IMR-90 (cell line): ENCODE measurements around the gene CELA3A. TPM values are rescaled to one million over a fixed set of nuclear protein-coding genes. Genes with fewer than 3 reads are reported as not detected.

Source experiments
- ATAC-seq: fragments of 200-7000 bp; cut with Tn5 transposase; 2 replicates; pipeline ENCODE4 v1.9.1; 2020; ENCODE audit warnings: low read depth, mild to moderate bottlenecking, moderate library complexity
- BruUV-seq: library from RNA; stranded (reverse); fragments of 400-500 nt; replicated peaks from 2 replicates; lab custom pipeline; 2021; lab: Mats Ljungman, UMichigan
- CTCF ChIA-PET: fragments of 300-600 bp; formaldehyde crosslinking; extraction: SDS; loops from one replicate; lab custom pipeline; 2021; ENCODE audit warnings: antibody characterized with exemption; lab: Yijun Ruan, JAX
- POLR2A ChIA-PET: fragments of 300-600 bp; sonication (Branson Sonifier 250); formaldehyde crosslinking; loops from one replicate; lab custom pipeline; 2022; ENCODE audit warnings: antibody characterized with exemption; ENCODE audit not compliant: unreplicated experiment; lab: Charles Lee
- DNase-seq: peaks from one replicate; pipeline ENCODE4 v3.0.0; 2013
- H2AFZ ChIP-seq: replicated peaks from 2 replicates; pipeline ENCODE3; 2013; ENCODE audit warnings: low read length, mild to moderate bottlenecking; ENCODE audit not compliant: poor library complexity
- H2AK5ac ChIP-seq: 2 replicates; pipeline ENCODE4 v1.6.1; 2013; ENCODE audit warnings: low read depth, low read length, inconsistent platforms
- H2AK9ac ChIP-seq: replicated peaks from 2 replicates; pipeline ENCODE3; 2013; ENCODE audit warnings: mild to moderate bottlenecking, low read depth, low read length, moderate library complexity; ENCODE audit not compliant: poor library complexity
- H2BK120ac ChIP-seq: 2 replicates; pipeline ENCODE4 v1.6.1; 2013; ENCODE audit warnings: low read depth, low read length, inconsistent platforms
- H2BK15ac ChIP-seq: 3 replicates; pipeline ENCODE4 v1.6.1; 2013; ENCODE audit warnings: low read depth, low read length, inconsistent platforms
- H2BK20ac ChIP-seq: 2 replicates; pipeline ENCODE4 v1.6.1; 2013; ENCODE audit warnings: low read depth, mild to moderate bottlenecking, inconsistent platforms, low read length, moderate library complexity
- H2BK5ac ChIP-seq: 2 replicates; pipeline ENCODE4 v1.6.1; 2013; ENCODE audit warnings: mild to moderate bottlenecking, low read depth, low read length, inconsistent platforms; ENCODE audit not compliant: poor library complexity, severe bottlenecking
- H3K14ac ChIP-seq: replicated peaks from 2 replicates; pipeline ENCODE4 v1.6.1; 2013; ENCODE audit warnings: low read depth, low read length, inconsistent platforms
- H3K18ac ChIP-seq: 2 replicates; pipeline ENCODE4 v1.6.1; 2013; ENCODE audit warnings: low read depth, low read length, control low read depth
- H3K23ac ChIP-seq: 2 replicates; pipeline ENCODE4 v1.6.1; 2013; ENCODE audit warnings: low read depth, low read length, inconsistent platforms
- H3K27ac ChIP-seq: 2 replicates; pipeline ENCODE4 v1.5.1; 2013; ENCODE audit warnings: mild to moderate bottlenecking, control low read depth, low read length; ENCODE audit not compliant: insufficient read depth
- H3K27me3 ChIP-seq: 2 replicates; pipeline ENCODE4 v1.6.1; 2013; ENCODE audit warnings: low read length; ENCODE audit not compliant: control insufficient read depth, insufficient read depth
- H3K36me3 ChIP-seq: 2 replicates; pipeline ENCODE4 v1.6.1; 2013; ENCODE audit warnings: low read length, mixed read lengths; ENCODE audit not compliant: control insufficient read depth, insufficient read depth
- H3K4ac ChIP-seq: 2 replicates; pipeline ENCODE4 v1.6.1; 2013; ENCODE audit warnings: low read depth, low read length, inconsistent platforms
- H3K4me1 ChIP-seq: 2 replicates; pipeline ENCODE4 v1.6.1; 2013; ENCODE audit warnings: low read length, mixed read lengths; ENCODE audit not compliant: control insufficient read depth, insufficient read depth
- H3K4me2 ChIP-seq: 2 replicates; pipeline ENCODE4 v1.6.1; 2013; ENCODE audit warnings: low read depth, mild to moderate bottlenecking, control low read depth, low read length, moderate library complexity
- H3K4me3 ChIP-seq: 2 replicates; pipeline ENCODE4 v1.5.1; 2013; ENCODE audit warnings: low read depth, mild to moderate bottlenecking, control low read depth, low read length, moderate library complexity; ENCODE audit not compliant: insufficient read depth
- H3K56ac ChIP-seq: 2 replicates; pipeline ENCODE4 v1.6.1; 2013; ENCODE audit warnings: low read length, inconsistent platforms; ENCODE audit not compliant: insufficient read depth; ENCODE audit errors: extremely low read depth
- H3K79me1 ChIP-seq, 2 experiments: 2 replicates each; pipeline ENCODE4 v1.6.1; 2013; ENCODE audit warnings: low read length in 2 of 2, inconsistent platforms in 1 of 2, low read depth in 1 of 2
- H3K9ac ChIP-seq: 2 replicates; pipeline ENCODE4 v1.6.1; 2013; ENCODE audit warnings: low read depth, low read length, control low read depth
- H3K9me1 ChIP-seq: 2 replicates; pipeline ENCODE4 v1.6.1; 2013; ENCODE audit warnings: low read length, inconsistent platforms; ENCODE audit not compliant: insufficient read depth
- H3K9me3 ChIP-seq: 2 replicates; pipeline ENCODE4 v1.6.1; 2013; ENCODE audit warnings: low read length; ENCODE audit not compliant: control insufficient read depth, insufficient read depth
- H4K20me1 ChIP-seq: 2 replicates; pipeline ENCODE4 v1.6.1; 2013; ENCODE audit warnings: low read length, inconsistent platforms; ENCODE audit not compliant: insufficient read depth
- H4K5ac ChIP-seq: 2 replicates; pipeline ENCODE4 v1.6.1; 2013; ENCODE audit warnings: mild to moderate bottlenecking, low read depth, low read length, control low read depth
- H4K8ac ChIP-seq, 2 experiments: 2 replicates each; pipeline ENCODE4 v1.6.1; 2013; ENCODE audit warnings: low read depth in 2 of 2, low read length in 2 of 2, control low read depth in 1 of 2, inconsistent platforms in 1 of 2
- H4K91ac ChIP-seq: 2 replicates; pipeline ENCODE4 v1.6.1; 2013; ENCODE audit warnings: low read depth, low read length, inconsistent platforms; ENCODE audit not compliant: insufficient read depth
- CHD1 ChIP-seq: IDR thresholded peaks from 2 replicates; pipeline ENCODE4 v1.6.1; 2012; ENCODE audit warnings: low read depth, low read length, improper control_type of control experiment
- ELK1 ChIP-seq: fragments of 150-350 bp; IDR thresholded peaks from 2 replicates; pipeline ENCODE4 v1.6.1; 2016; ENCODE audit warnings: low read depth, mild to moderate bottlenecking, low read length, moderate library complexity, borderline replicate concordance
- MAZ ChIP-seq: IDR thresholded peaks from 2 replicates; pipeline ENCODE4 v1.6.1; 2012; ENCODE audit warnings: low read depth, mild to moderate bottlenecking, low read length, improper control_type of control experiment, moderate library complexity, borderline replicate concordance
- RAD21 ChIP-seq: IDR thresholded peaks from 2 replicates; pipeline ENCODE4 v1.6.1; 2012; ENCODE audit warnings: low read length, improper control_type of control experiment
- RCOR1 ChIP-seq: IDR thresholded peaks from 2 replicates; pipeline ENCODE4 v1.6.1; 2012; ENCODE audit warnings: mild to moderate bottlenecking, low read length, improper control_type of control experiment; ENCODE audit not compliant: insufficient replicate concordance
- USF2 ChIP-seq: fragments of 150-350 bp; IDR thresholded peaks from 2 replicates; pipeline ENCODE4 v1.6.1; 2017; ENCODE audit warnings: mild to moderate bottlenecking, antibody characterized with exemption, low read length, low read depth
- WGBS, 2 experiments: methylation state at CpG; one replicate each; pipeline versions ENCODE4 v1.1.5 to v1.1.7; 2013; ENCODE audit warnings: missing lambda C conversion rate in 2 of 2; ENCODE audit not compliant: insufficient read length in 1 of 2; ENCODE audit errors: extremely low coverage in 2 of 2; 5-methylcytosine and 5-hydroxymethylcytosine counted together
- dilution Hi-C: fragments of 300-500 bp; cut with HindIII; formaldehyde crosslinking; loops from one replicate; pipeline ENCODE4 v1.14.3; 2018; ENCODE audit warnings: low sequenced_read_pairs; ENCODE audit not compliant: unreplicated experiment
- in situ Hi-C: fragments of 300-500 bp; cut with MboI; formaldehyde crosslinking; loops from 3 replicates; pipeline ENCODE4 v1.14.3; 2019; ENCODE audit warnings: low sequenced_read_pairs, inconsistent platforms, mixed read lengths
- intact Hi-C: fragments of 100-400 bp; cut with micrococcal nuclease; formaldehyde crosslinking; loops from 2 replicates; pipeline ENCODE4 v1.10.0; 2022
- polyA plus RNA-seq, 3 experiments: library from polyadenylated mRNA; depleted of rRNA; stranded (reverse); fragments of >200 nt; gene quantifications; 2 replicates each; pipeline ENCODE4 v1.2.3, GENCODE V29; 2012; ENCODE audit warnings: low replicate concordance in 1 of 3
- total RNA-seq: library from RNA; depleted of rRNA; stranded (reverse); fragments of >200 nt; gene quantifications from 2 replicates; pipeline ENCODE4 v1.2.3, GENCODE V29; 2012

The CELA3A gene
- total and polyA plus RNA-seq, 2 of the 4 experiments (the other 2 are of a cell fraction), result not detected

- no TSS peak for BruUV-seq
- Histone ChIP-seq H3K14ac (no peak overlapping the region), H4K5ac (peak overlapping the region; percentile 83; the same call in 1 of the 2 replicates), H3K4me1 (peaks cover 7% of the 10 kb centered on the region), H3K4me2 (no peak overlapping the region), H2AK5ac (no peak overlapping the region), H2BK15ac (no peak overlapping the region), H3K27me3 (0 out of 2 replicates have a peak, but pooled peaks cover 2% of the 10 kb centered on the region), H3K9me1 (no peaks in the 10 kb centered on the region; the same call in 1 of the 2 replicates), H3K4me3 (no peak overlapping the region), H3K36me3 (peaks cover 4% of the 10 kb centered on the region; the same call in 1 of the 2 replicates), H3K9me3 (no peaks in the 10 kb centered on the region), H2BK20ac (no peak overlapping the region), H4K91ac (no peak overlapping the region), H3K79me1 (peaks cover 5 to 9% of the 10 kb centered on the region in 2 experiments; a peak in 1 of 4 replicates), H3K4ac (peak overlapping the region; percentile 69; the same call in 1 of the 2 replicates), H3K9ac (no peak overlapping the region), H4K20me1 (peaks cover 34% of the 10 kb centered on the region), H3K27ac (no peak overlapping the region), H2AFZ (peak overlapping the region; percentile 93), H2BK120ac (no peak overlapping the region), H2BK5ac (no peak overlapping the region), H4K8ac (peak overlapping the region; percentile 63 to 95; a peak in 3 of 4 replicates), H3K23ac (no peak overlapping the region), H3K56ac (no peak overlapping the region), H2AK9ac (peak overlapping the region; percentile 88), H3K18ac (no peak overlapping the region)
- ATAC-seq (no peak), DNase-seq (no peak)
- TF ChIP-seq RCOR1, result no peak
- TF ChIP-seq RAD21, result no peak
- TF ChIP-seq ELK1, result no peak
- TF ChIP-seq USF2, result no peak
- TF ChIP-seq CHD1, result no peak
- no peak for TF ChIP-seq MAZ
- WGBS, 2 experiments, result 92% methylated on average over 4 of the region's 13 CpGs; no CpG with 5 or more reads in 1 of the 2 experiments
- CTCF ChIA-PET, result no interaction called here
- POLR2A ChIA-PET, result no interaction called here
- in situ Hi-C loops (no loop called here), dilution Hi-C loops (no loop called here), intact Hi-C loops (loop anchor here (5.0 kb wide), 1 partner anchor 36 kb away; no protein-coding TSS in a partner anchor)
Measured at GRCh38 chr1:22051607-22052114, 50.2 kb downstream of the CELA3A start.
